Measurements from ENCODE around the gene EXOC7.
A peak's percentile ranks its signal among the peaks of the same experiment; 100 is the strongest.

The EXOC7 gene

GRCh38 chr17:76138896-76139752, 35.5 kb upstream of the EXOC7 start:
- no peak for DNase-seq

GRCh38 chr17:76138234-76138895, 34.8 kb upstream of the EXOC7 start:
- DNase-seq, result peak; percentile 30

GRCh38 chr17:76137351-76138233, 34.0 kb upstream of the EXOC7 start:
- no peak for DNase-seq

- no peak for DNase-seq
Observed at GRCh38 chr17:76137001-76137350, 33.4 kb upstream of the EXOC7 start.

GRCh38 chr17:76136276-76137000, 32.9 kb upstream of the EXOC7 start:
- no peak for DNase-seq

GRCh38 chr17:76135810-76136188, 32.2 kb upstream of the EXOC7 start:
- no peak for DNase-seq

- no peak for DNase-seq
Observed at GRCh38 chr17:76134911-76135809, 31.6 kb upstream of the EXOC7 start.

GRCh38 chr17:76132574-76133338, 29.2 kb upstream of the EXOC7 start:
- DNase-seq, result peak; percentile 94

- DNase-seq, result peak; percentile 94
Observed at GRCh38 chr17:76131692-76132573, 28.3 kb upstream of the EXOC7 start.

- no peak for DNase-seq
Observed at GRCh38 chr17:76131051-76131691, 27.6 kb upstream of the EXOC7 start.

GRCh38 chr17:76130473-76130872, 26.9 kb upstream of the EXOC7 start:
- DNase-seq, result no peak

- no peak for DNase-seq
Observed at GRCh38 chr17:76125922-76126321, 22.3 kb upstream of the EXOC7 start.

GRCh38 chr17:76125391-76125675, 21.7 kb upstream of the EXOC7 start:
- DNase-seq, result no peak

GRCh38 chr17:76124582-76125390, 21.2 kb upstream of the EXOC7 start:
- DNase-seq, result no peak

- no peak for DNase-seq
Observed at GRCh38 chr17:76123749-76124581, 20.4 kb upstream of the EXOC7 start.

- DNase-seq, result no peak
Observed at GRCh38 chr17:76123191-76123499, 19.6 kb upstream of the EXOC7 start.

- DNase-seq, result no peak
Observed at GRCh38 chr17:76122431-76123190, 19.0 kb upstream of the EXOC7 start.
